ENCODE data around the gene RBBP8NL. TPM values are rescaled to one million over a fixed set of nuclear protein-coding genes. Genes with fewer than 3 reads are reported as not detected.

Gene RBBP8NL
- total and polyA plus RNA-seq, 2 of the 8 experiments (the other 6 are each of a cell fraction or from before 2014, with no cell fraction given) = 0.43 to 0.48 TPM

GRCh38 chr20:62416651-62417637 lies 10.4 kb downstream of the RBBP8NL start (continued):
- TF ChIP-seq TEAD4 (IDR thresholded peaks at IDR 0.05; ENCODE audit: low read depth, low read length) (no peak), YY1 (IDR thresholded peaks at IDR 0.05; ENCODE audit: low read depth, low read length) (no peak), ASH2L (IDR thresholded peaks at IDR 0.05; ENCODE audit: low read length) (no peak), EZH2 (IDR thresholded peaks at IDR 0.05; ENCODE audit: low read depth, low read length, severe bottlenecking) (no peak), MAFK (IDR thresholded peaks at IDR 0.05; ENCODE audit: low read depth, low read length) (no peak), CBX5 (IDR thresholded peaks at IDR 0.05; ENCODE audit: low read depth, low read length) (no peak), CHD1 (IDR thresholded peaks at IDR 0.05; ENCODE audit: low read depth, low read length) (no peak), CEBPB (IDR thresholded peaks at IDR 0.05; ENCODE audit: low read depth, low read length) (no peak)

All from H1 (cell line).